Activated T-cell treated with anti-CD3 and anti-CD28 coated beads for 4 hours (primary cell): ENCODE measurements around the gene SPSB1.

Source experiments
- DNase-seq: peaks from one replicate; pipeline ENCODE4 v3.0.0-alpha.2; 2020

SPSB1 gene

GRCh38 chr1:9320520-9321479, 28.1 kb downstream of the SPSB1 start:
- DNase-seq, result no peak

- no peak for DNase-seq
Observed at GRCh38 chr1:9321480-9321849, 28.8 kb downstream of the SPSB1 start.

GRCh38 chr1:9321986-9322660, 29.4 kb downstream of the SPSB1 start:
- no peak for DNase-seq

- no peak for DNase-seq
Observed at GRCh38 chr1:9322661-9323244, 30.1 kb downstream of the SPSB1 start.

- DNase-seq, result no peak
Observed at GRCh38 chr1:9324246-9325096, 31.8 kb downstream of the SPSB1 start.

- DNase-seq, result no peak
Observed at GRCh38 chr1:9326596-9326995, 33.9 kb downstream of the SPSB1 start.

- DNase-seq, result no peak
Observed at GRCh38 chr1:9328201-9328600, 35.5 kb downstream of the SPSB1 start.

GRCh38 chr1:9328715-9329114, 36.0 kb downstream of the SPSB1 start:
- no peak for DNase-seq

GRCh38 chr1:9331016-9331415, 38.3 kb downstream of the SPSB1 start:
- no peak for DNase-seq

- no peak for DNase-seq
Observed at GRCh38 chr1:9331558-9332346, 39.1 kb downstream of the SPSB1 start.

GRCh38 chr1:9332513-9333143, 39.9 kb downstream of the SPSB1 start:
- DNase-seq, result no peak

GRCh38 chr1:9338397-9339246, 45.9 kb downstream of the SPSB1 start:
- no peak for DNase-seq

- no peak for DNase-seq
Observed at GRCh38 chr1:9340172-9340854, 47.6 kb downstream of the SPSB1 start.

- DNase-seq, result no peak
Observed at GRCh38 chr1:9340864-9341263, 48.2 kb downstream of the SPSB1 start.

- DNase-seq, result no peak
Observed at GRCh38 chr1:9341301-9341845, 48.7 kb downstream of the SPSB1 start.

GRCh38 chr1:9343269-9343668, 50.6 kb downstream of the SPSB1 start:
- no peak for DNase-seq

- no peak for DNase-seq
Observed at GRCh38 chr1:9344426-9345200, 51.9 kb downstream of the SPSB1 start.

GRCh38 chr1:9345471-9345870, 52.8 kb downstream of the SPSB1 start:
- no peak for DNase-seq

GRCh38 chr1:9345922-9346321, 53.2 kb downstream of the SPSB1 start:
- DNase-seq, result no peak
